Stimulated activated CD4-positive, alpha-beta T cell treated with anti-CD3 and anti-CD28 coated beads, Interleukin-2, amount 100 ng/mL, for 24 hours (primary cell): ENCODE data around the gene IFT122.

ENCODE experiments used
- DNase-seq, 2 donors: peaks; one replicate each; pipeline ENCODE4 v3.0.0-alpha.2; 2020

The IFT122 gene

GRCh38 chr3:129442486-129442885 is 2.5 kb downstream of the IFT122 start:
- DNase-seq, result no peak

- DNase-seq, result no peak
Measured at GRCh38 chr3:129442947-129443346, 2.9 kb downstream of the IFT122 start.

- DNase-seq, result no peak
Measured at GRCh38 chr3:129445471-129445870, 5.4 kb downstream of the IFT122 start.

DNA sequence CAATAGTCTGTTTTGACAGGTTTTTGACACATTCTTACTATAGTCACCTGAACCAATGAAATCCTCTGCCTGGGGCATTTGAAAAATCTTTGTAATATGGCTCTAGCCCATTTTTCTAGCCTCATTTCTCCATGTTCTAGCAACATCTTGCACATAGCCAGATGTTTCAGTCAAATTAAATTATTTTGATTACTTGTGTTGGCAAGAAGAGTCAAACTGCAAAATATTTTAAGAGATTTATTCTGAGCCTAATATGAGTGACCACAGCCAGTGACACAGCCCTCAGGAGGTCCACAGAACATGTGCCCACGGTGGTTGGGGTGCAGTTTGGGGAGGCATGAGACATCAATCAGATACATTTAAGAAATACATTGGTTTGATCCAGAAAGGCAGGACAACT is 6.9 kb downstream of the IFT122 start:
- DNase-seq, result no peak

- DNase-seq, result no peak
Measured at GRCh38 chr3:129448186-129448895, 8.3 kb downstream of the IFT122 start.

- DNase-seq, result no peak
Measured at GRCh38 chr3:129449279-129450115, 9.5 kb downstream of the IFT122 start.

DNA sequence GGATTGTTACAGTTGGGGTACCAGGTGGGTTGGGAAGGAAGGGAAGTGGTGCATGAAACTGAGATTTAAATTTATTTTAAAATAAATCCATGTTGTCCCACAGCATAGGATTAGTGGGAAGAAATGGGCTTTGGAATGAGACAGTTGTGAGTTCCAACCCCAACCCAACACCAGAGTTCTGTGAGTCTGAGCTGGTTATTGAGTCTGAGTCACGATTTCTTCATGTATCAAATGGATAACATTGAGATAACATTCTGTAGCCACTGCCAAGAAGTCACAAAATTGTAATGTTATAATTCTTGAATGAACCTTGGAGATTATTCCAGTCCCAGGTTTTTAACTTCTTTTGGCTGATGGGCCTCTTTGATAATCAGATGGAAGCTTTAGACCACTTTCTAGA is 13.7 kb downstream of the IFT122 start:
- DNase-seq, result no peak

GRCh38 chr3:129460155-129460554 is 20.1 kb downstream of the IFT122 start:
- no peak for DNase-seq

DNA sequence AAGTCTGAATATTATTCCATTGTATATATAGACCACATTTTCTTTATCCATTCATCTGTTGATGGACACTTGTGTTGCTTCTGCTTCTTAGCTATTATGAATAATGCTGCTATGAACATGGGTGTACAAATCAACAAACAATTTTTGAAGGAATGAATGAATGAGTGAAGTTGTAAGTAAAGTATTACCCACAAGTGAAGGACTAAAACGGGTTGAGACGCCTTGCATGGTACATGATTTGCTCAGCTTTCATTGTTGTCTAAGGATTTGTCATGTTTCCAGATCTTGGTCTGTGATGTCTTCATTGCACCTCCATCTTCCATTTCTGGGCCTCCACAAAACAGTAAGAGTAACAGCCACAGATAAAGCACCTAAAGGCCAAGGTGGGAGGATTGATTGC is 20.5 kb downstream of the IFT122 start:
- no peak for DNase-seq

GRCh38 chr3:129461022-129461421 is 21.0 kb downstream of the IFT122 start:
- DNase-seq, result no peak

- DNase-seq, result no peak
Measured at GRCh38 chr3:129461461-129462146, 21.6 kb downstream of the IFT122 start.

GRCh38 chr3:129462361-129462968 is 22.4 kb downstream of the IFT122 start:
- DNase-seq, result no peak

- DNase-seq, result no peak
Measured at GRCh38 chr3:129463094-129463493, 23.1 kb downstream of the IFT122 start.

DNA sequence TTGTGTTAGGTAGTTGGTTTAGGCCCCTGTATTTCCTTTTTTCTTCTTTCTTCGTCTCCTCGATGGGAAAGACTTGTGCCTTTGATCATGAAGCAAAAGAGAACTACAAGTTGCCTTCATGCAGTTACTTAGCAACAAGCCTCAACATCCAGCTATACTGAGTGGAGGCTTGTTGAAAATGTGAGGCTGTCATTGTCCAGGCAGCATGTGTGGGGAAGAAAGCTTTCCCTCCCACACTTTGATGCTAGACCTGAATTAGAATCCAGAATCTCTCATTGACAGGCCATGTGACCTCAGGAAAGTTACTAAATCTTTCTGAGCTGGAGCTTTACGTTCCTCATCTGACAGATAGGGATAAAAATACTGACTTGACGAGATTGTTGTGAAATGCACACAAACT is 23.7 kb downstream of the IFT122 start:
- DNase-seq, result no peak

- no peak for DNase-seq
Measured at GRCh38 chr3:129467932-129468331, 27.9 kb downstream of the IFT122 start.

DNA sequence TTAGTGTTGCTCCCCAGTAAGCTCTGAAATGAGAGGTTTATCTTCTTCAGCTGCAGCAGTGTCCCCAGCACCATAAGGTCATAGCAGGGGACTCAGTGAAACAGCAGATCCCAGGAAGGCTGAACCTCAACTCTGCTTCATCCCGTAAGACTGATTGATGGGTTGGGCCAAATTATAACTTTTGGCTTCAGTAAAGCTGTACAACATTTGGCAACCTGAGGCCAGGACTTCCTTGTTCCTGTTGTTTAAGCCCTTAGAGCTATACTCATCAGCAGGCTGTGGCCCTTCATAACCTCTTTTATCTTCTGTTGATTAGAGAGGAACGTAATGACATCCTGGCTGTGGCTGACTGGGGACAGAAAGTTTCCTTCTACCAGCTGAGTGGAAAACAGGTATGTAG is 29.0 kb downstream of the IFT122 start:
- no peak for DNase-seq

DNA sequence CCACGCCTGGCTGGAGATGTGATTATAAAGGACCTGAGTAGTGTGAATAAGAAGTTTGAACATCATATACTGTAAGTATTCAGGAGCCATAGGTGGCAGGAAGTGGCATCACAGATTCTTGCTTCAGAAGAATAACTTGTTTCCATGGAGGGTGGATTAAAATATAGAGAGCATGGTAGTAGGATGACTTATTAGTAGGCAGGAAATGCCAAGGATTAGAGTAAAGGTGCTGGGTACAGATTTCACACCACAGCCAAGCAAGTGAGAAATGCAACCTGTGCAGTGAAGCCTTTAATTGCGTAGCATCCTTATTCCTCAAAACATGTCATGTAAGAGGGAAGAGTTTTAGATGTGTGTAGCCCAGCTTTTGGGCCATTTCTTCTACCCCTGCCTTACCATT is 30.8 kb downstream of the IFT122 start:
- DNase-seq, result no peak

DNA sequence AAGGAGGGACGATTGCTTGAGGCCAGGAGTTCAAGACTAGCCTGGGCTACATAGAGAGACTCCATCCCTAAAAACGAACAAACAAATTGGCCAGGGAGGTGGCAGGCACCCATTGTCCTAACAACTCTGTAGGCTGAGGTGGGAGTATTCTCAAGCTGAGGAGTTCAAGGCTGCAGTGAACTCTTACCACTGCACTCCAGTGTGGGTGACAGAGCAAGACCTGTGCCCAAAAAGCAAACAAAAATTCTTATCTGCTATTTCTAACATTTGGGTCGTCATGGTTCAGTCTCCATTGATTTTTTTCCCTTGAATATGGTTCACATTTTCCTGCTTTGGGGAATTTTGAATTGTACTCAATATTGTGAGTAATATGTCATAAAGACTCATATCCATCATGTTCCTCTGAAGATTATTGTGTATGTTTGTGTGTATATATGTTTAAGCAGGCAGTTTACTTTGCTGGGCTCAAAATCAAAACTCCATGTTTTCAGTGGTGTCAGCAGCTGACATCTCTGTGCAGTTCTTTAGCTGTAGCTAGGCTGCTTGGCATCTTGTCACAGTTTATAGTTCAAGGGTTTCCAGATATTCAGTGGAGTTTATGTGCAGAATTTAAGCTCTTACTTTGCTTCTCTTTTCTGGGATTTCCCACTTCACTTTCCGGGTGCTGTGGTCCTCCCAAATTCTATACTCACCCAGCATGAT is 33.2 kb downstream of the IFT122 start:
- DNase-seq, result no peak

GRCh38 chr3:129473769-129474152 is 33.7 kb downstream of the IFT122 start:
- DNase-seq, result no peak

DNA sequence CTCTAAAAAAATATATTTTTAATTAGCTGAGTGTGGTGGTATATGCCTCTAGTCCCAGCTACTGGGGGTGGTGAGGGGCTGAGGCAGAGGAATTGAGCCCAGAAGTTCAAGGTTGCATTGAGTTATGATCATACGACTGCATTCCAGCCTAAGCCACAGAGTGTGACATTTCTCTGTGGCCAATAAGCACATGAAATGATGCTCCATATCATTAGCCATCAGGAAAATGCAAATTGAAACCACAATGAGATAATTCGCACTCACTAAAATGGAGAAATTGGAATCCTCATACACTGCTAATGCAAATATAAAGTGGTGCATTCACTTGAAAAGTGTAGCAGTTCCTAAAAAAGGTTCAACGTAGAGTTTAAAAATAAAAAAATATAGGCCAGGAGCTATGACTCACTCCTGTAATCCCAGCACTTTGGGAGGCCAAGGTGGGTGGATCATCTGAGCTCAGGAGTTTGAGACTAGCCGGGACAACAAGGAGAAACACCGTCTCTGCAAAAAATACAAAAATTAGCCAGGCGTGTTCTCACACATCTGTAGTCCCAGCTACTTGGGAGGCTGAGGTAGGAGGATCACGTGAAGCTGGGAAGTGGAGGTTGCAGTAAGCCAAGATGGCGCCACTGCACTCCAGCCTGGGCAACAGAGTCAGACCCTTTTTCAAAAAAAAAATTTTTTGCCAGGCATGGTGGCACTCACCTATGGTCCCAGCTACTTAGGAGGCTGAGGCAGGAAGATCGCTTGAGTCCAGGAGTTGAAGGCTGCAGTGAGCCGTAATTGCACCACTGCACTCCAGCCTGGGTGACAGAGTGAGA is 35.2 kb downstream of the IFT122 start:
- no peak for DNase-seq

GRCh38 chr3:129475863-129476262 is 35.8 kb downstream of the IFT122 start:
- no peak for DNase-seq

GRCh38 chr3:129476586-129476985 is 36.6 kb downstream of the IFT122 start:
- no peak for DNase-seq
